ENCODE results near the gene NDUFC1. TPM values are rescaled to one million over a fixed set of nuclear protein-coding genes. Genes with fewer than 3 reads are reported as not detected.

The NDUFC1 gene
- total RNA-seq, 1 experiment from 2014 or later: 86.1 TPM

DNA sequence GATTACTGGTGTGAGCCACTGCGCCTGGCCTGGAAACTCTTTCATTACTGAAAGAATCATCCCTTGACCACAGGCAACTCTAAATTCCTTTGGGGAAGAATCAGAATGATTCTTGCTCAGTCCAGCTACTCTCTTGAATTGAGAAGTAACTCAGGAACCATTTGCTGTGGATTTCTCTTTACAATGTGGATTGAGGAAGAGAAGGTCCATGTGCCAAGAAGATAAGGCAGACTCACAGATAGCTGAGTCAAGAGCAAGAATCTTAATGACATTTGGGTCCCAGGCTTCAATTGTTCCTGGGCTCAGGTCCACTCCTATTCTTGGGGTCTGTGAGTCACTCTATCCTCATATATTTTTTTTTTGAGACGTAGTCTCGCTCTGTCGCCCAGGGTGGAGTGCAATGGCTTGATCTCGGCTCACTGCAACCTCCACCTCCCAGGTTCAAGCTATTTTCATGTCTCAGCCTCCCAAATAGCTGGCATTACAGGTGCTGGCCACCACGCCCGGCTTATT is 16.0 kb downstream of the NDUFC1 start:
- intact Hi-C loops (cut with micrococcal nuclease): no loop called here
- Mint-ChIP-seq H3K9me3 (ENCODE audit: unreplicated experiment) (no peaks in the 10 kb centered on the region), H3K36me3 (ENCODE audit: insufficient read depth, unreplicated experiment) (peaks cover 34% of the 10 kb centered on the region), H3K27me3 (ENCODE audit: insufficient read depth, unreplicated experiment) (no peaks in the 10 kb centered on the region), H3K4me3 (ENCODE audit: unreplicated experiment) (no peak overlapping the region), H3K27ac (ENCODE audit: low read depth, unreplicated experiment) (no peak overlapping the region), H3K4me1 (ENCODE audit: insufficient read depth, unreplicated experiment) (no peaks in the 10 kb centered on the region)
- no peak for TF ChIP-seq CTCF (IDR thresholded peaks at IDR 0.05; ENCODE audit: unreplicated experiment)
- ChIA-PET CTCF (interaction anchor here (0.6 to 2.0 kb wide), 3 partner anchors 10 to 1997 kb away, joined by 3 to 6 read pairs (median 4); no protein-coding TSS in a partner anchor), POLR2A (interaction anchor here (2.1 to 2.3 kb wide), 2 partner anchors 10 to 20 kb away, joined by 5 to 12 read pairs; no protein-coding TSS in a partner anchor)
- DNase-seq (ENCODE audit: unreplicated experiment): no peak
- BruUV-seq (replicated peaks): no TSS peak

DNA sequence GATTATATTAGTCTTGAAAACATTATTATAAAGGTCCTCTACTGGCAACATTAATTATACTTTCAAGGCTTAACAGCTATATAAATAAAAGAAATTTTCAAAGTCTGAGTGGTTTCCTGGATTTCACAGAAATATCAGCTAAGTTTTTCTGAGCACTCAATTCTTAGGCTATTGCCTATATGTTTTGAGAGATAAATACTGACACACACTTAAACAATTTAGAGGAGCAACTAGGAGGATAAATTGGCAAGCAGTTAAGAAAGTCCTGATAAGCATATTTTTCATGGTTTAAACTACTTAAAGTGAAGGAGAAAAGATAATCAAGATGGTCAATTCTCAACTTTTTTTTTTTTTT is 19.6 kb downstream of the NDUFC1 start:
- ChIA-PET POLR2A (interaction anchor here (0.6 to 1.4 kb wide), 3 partner anchors 17 to 88 kb away, joined by 3 to 4 read pairs (median 4); no protein-coding TSS in a partner anchor), CTCF (interaction anchor here (0.6 to 1.5 kb wide), 3 partner anchors 49 to 91 kb away, joined by 3 to 6 read pairs (median 4); no protein-coding TSS in a partner anchor)
- no peak for DNase-seq (ENCODE audit: unreplicated experiment)
- no peak overlapping the region for H3K27ac Mint-ChIP-seq (ENCODE audit: low read depth, unreplicated experiment)
- intact Hi-C loops (cut with micrococcal nuclease): loop anchor here (5.0 kb wide), 1 partner anchor 105 kb away; the partner anchor contains the start of gene ELF2
- H3K4me1 Mint-ChIP-seq (ENCODE audit: insufficient read depth, unreplicated experiment): no peaks in the 10 kb centered on the region
- no peaks in the 10 kb centered on the region for H3K9me3 Mint-ChIP-seq (ENCODE audit: unreplicated experiment)
- H3K4me3 Mint-ChIP-seq (ENCODE audit: unreplicated experiment): no peak overlapping the region
- TF ChIP-seq CTCF (IDR thresholded peaks at IDR 0.05; ENCODE audit: unreplicated experiment): no peak
- peaks cover 6% of the 10 kb centered on the region for H3K36me3 Mint-ChIP-seq (ENCODE audit: insufficient read depth, unreplicated experiment)
- BruUV-seq (replicated peaks): no TSS peak
- H3K27me3 Mint-ChIP-seq (ENCODE audit: insufficient read depth, unreplicated experiment): no peaks in the 10 kb centered on the region

GRCh38 chr4:139282065-139282720 is 20.1 kb downstream of the NDUFC1 start:
- no peaks in the 10 kb centered on the region for H3K9me3 Mint-ChIP-seq (ENCODE audit: unreplicated experiment)
- no peaks in the 10 kb centered on the region for H3K4me1 Mint-ChIP-seq (ENCODE audit: insufficient read depth, unreplicated experiment)
- DNase-seq (ENCODE audit: unreplicated experiment): no peak
- ChIA-PET POLR2A (interaction anchor here (0.6 to 1.4 kb wide), 8 partner anchors 12 to 146 kb away, joined by 3 to 6 read pairs (median 3); partner anchors contain the start of gene NDUFC1), CTCF (interaction anchor here (0.6 to 1.5 kb wide), 6 partner anchors 19 to 196 kb away, joined by 3 to 6 read pairs (median 3); partner anchors contain the start of gene NAA15)
- H3K4me3 Mint-ChIP-seq (ENCODE audit: unreplicated experiment): no peak overlapping the region
- H3K36me3 Mint-ChIP-seq (ENCODE audit: insufficient read depth, unreplicated experiment): peaks cover 1% of the 10 kb centered on the region
- TF ChIP-seq CTCF (IDR thresholded peaks at IDR 0.05; ENCODE audit: unreplicated experiment): no peak
- intact Hi-C loops (cut with micrococcal nuclease): loop anchor here (5.0 kb wide), 1 partner anchor 105 kb away; the partner anchor contains the start of gene ELF2
- no TSS peak for BruUV-seq (replicated peaks)
- no peak overlapping the region for H3K27ac Mint-ChIP-seq (ENCODE audit: low read depth, unreplicated experiment)
- no peaks in the 10 kb centered on the region for H3K27me3 Mint-ChIP-seq (ENCODE audit: insufficient read depth, unreplicated experiment)

Data from MCF 10A (cell line).